ENCODE measurements around the gene NBEA.

NBEA gene

DNA sequence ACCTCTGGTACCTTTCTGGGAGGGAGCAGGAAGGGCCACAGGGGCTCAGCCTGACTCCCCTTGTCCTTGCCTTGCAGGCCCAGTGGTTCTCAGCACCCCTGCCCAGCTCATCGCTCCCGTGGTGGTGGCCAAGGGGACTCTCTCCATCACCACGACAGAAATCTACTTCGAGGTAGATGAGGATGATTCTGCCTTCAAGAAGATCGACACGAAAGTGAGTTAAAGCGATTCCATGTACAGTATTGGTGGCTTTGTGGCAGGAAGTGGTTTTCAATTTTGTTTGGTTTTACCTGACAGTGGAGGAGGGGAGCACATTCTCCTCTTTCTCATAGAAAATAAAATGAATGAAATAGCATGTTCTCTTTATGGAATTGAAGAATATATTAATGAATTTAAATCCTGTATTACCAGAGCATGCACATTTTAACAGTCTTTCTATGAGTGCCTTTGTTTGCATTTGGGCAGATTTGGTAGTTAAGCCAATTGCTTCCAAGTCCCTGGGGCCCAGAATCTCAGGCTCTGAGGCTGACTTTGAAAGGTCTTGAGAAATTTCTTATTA, 530.3 kb downstream of the NBEA start:
- no peak overlapping the region for H3K9ac ChIP-seq (ENCODE audit: low read length)
- no peak overlapping the region for H3K4me3 ChIP-seq (ENCODE audit: low read depth in 1 of 2, low read length in 2 of 2)
- no peaks in the 10 kb centered on the region for H3K36me3 ChIP-seq (ENCODE audit: insufficient read depth, low read length)
- no peaks in the 10 kb centered on the region for H3K27me3 ChIP-seq (ENCODE audit: control insufficient read depth in 1 of 2, insufficient read depth in 2 of 2, low read length in 2 of 2)
- H3K9me3 ChIP-seq (ENCODE audit: low read length): no peaks in the 10 kb centered on the region
- H3K27ac ChIP-seq (ENCODE audit: low read depth, low read length): no peak overlapping the region
- peaks cover 5% of the 10 kb centered on the region for H3K4me1 ChIP-seq (ENCODE audit: insufficient read depth, low read length)

DNA sequence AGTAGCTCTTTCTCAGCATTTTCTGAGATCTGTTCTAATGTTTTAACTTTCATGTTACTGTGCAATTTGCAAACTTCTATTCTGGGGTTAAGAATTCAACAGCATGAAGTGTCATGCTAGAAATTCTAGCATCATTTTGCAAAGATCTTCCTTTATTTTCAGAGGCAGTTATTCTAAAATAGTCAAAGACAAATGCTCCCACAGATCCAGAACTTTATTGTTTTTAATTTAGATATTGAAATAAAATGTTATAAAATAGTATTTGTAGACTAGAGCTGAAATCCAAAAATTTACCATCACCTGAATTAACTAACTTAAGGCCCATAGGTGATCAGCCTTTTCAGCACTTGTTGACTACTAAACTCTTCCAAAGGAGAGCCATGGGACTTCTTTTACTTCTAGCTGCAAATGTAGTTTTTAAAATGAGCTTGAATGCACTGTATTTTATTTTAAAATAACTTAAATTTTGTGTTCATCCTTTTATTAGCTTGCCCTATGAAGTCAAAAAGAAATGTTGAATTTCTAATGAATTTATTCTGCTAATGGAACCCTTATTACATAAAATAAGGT, 531.2 kb downstream of the NBEA start:
- H3K36me3 ChIP-seq (ENCODE audit: insufficient read depth, low read length): no peaks in the 10 kb centered on the region
- H3K9me3 ChIP-seq (ENCODE audit: low read length): no peaks in the 10 kb centered on the region
- no peaks in the 10 kb centered on the region for H3K27me3 ChIP-seq (ENCODE audit: control insufficient read depth in 1 of 2, insufficient read depth in 2 of 2, low read length in 2 of 2)
- H3K9ac ChIP-seq (ENCODE audit: low read length): no peak overlapping the region
- no peak overlapping the region for H3K27ac ChIP-seq (ENCODE audit: low read depth, low read length)
- no peak overlapping the region for H3K4me3 ChIP-seq (ENCODE audit: low read depth in 1 of 2, low read length in 2 of 2)
- peaks cover 5% of the 10 kb centered on the region for H3K4me1 ChIP-seq (ENCODE audit: insufficient read depth, low read length)

DNA sequence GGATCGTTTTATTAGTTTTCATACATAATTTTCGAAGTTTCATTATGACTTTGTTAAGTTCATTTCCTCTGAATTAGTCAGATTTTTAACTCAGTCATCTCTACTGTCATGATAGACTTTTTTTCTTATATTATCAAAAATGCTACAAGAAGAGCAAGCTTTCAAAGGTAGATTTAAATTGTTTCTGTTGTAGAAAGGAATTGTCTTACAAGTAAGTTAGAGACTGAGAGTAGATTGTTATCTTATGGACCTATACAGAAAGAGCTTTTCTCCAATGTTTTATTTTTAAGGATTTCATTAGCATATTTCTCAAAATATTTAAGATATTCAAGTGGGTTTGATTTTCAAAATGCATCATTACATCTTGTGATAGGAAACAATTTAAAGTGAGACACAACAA, 531.7 kb downstream of the NBEA start:
- Histone ChIP-seq H3K9me3 (ENCODE audit: low read length) (no peaks in the 10 kb centered on the region), H3K4me1 (ENCODE audit: insufficient read depth, low read length) (peaks cover 5% of the 10 kb centered on the region), H3K4me3 (ENCODE audit: low read depth in 1 of 2, low read length in 2 of 2) (no peak overlapping the region), H3K27me3 (ENCODE audit: control insufficient read depth in 1 of 2, insufficient read depth in 2 of 2, low read length in 2 of 2) (no peaks in the 10 kb centered on the region), H3K27ac (ENCODE audit: low read depth, low read length) (no peak overlapping the region), H3K36me3 (ENCODE audit: insufficient read depth, low read length) (no peaks in the 10 kb centered on the region), H3K9ac (ENCODE audit: low read length) (no peak overlapping the region)

DNA sequence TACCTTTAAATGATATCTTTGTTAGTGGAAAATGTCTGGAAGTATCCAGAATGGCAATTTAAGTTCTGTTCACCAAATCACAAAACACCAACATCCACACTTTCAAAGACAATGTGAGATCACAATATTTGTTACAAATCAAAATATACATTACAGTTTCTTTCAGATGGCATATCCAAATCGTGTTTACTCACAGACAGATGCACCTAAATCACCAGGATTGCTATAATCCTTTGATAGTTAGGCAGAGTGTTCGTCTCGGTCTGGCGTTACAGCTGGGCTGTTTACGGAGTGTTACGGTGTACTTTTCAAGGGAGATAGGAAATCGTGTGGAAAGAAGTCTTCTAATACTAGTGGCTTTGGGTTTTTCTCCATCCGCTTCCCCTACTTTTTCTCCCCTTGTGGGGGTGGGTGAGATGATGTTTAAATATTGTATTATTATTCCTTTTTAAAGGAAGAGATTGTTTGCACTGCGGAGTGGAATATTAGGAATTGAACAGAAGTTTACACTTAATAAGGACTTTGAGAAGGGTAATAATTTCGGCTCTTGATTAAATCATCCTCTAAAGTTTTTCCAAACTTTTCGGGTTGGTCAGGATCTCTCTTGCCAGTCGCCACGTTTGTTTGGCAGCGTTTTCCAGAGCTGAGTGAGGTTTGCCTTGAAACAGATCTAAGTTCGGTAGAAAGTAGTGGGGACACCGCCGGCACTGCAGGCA, 532.6 kb downstream of the NBEA start:
- peaks cover 5% of the 10 kb centered on the region for H3K4me1 ChIP-seq (ENCODE audit: insufficient read depth, low read length)
- H3K4me3 ChIP-seq (ENCODE audit: low read depth in 1 of 2, low read length in 2 of 2): peak overlapping the region in 1 of 2 donors; percentile 51
- H3K9me3 ChIP-seq (ENCODE audit: low read length): no peaks in the 10 kb centered on the region
- H3K27me3 ChIP-seq (ENCODE audit: control insufficient read depth in 1 of 2, insufficient read depth in 2 of 2, low read length in 2 of 2): no peaks in the 10 kb centered on the region
- H3K9ac ChIP-seq (ENCODE audit: low read length): no peak overlapping the region
- H3K27ac ChIP-seq (ENCODE audit: low read depth, low read length): no peak overlapping the region
- H3K36me3 ChIP-seq (ENCODE audit: insufficient read depth, low read length): no peaks in the 10 kb centered on the region

DNA sequence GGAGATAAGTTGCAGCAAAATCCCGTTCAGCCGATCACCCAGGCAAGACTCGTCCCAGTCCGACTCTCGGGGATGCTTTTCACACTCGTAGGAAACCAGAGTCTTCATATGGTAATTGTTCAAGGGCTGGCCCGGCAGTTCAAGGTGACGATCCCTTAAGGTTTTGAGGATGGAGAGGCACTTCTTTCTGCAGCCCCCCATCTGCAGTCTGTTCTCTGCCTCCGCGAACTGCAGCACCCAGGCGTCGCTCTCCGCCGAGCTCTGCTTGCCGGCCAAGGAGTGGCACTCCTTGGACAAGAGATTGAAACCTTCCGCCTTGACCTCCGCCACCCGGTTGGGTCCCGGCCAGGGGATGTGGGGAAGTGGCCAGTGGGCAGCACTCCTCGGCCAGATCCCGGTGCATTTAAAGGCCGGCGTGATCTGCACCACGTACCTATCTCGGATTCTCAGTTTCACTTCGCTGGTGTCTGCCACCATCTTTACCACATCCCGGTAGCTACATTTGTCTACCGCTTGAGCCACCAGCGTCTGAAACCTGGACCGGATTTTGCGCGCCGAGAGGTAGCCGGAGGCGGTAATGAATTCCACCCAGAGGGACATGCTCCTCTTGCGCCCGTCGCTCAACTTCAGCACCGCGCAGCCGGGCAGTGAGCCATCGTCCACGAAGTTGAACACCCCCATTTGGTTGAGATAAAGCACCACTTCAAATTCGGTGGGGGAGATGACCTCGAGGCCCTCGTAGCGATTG, 533.3 kb downstream of the NBEA start:
- no peak overlapping the region for H3K27ac ChIP-seq (ENCODE audit: low read depth, low read length)
- H3K36me3 ChIP-seq (ENCODE audit: insufficient read depth, low read length): no peaks in the 10 kb centered on the region
- H3K27me3 ChIP-seq (ENCODE audit: control insufficient read depth in 1 of 2, insufficient read depth in 2 of 2, low read length in 2 of 2): no peaks in the 10 kb centered on the region
- H3K9ac ChIP-seq (ENCODE audit: low read length): no peak overlapping the region
- no peaks in the 10 kb centered on the region for H3K4me1 ChIP-seq (ENCODE audit: insufficient read depth, low read length)
- H3K9me3 ChIP-seq (ENCODE audit: low read length): no peaks in the 10 kb centered on the region
- peak overlapping the region; percentile 25 to 51 for H3K4me3 ChIP-seq (ENCODE audit: low read depth in 1 of 2, low read length in 2 of 2)

DNA sequence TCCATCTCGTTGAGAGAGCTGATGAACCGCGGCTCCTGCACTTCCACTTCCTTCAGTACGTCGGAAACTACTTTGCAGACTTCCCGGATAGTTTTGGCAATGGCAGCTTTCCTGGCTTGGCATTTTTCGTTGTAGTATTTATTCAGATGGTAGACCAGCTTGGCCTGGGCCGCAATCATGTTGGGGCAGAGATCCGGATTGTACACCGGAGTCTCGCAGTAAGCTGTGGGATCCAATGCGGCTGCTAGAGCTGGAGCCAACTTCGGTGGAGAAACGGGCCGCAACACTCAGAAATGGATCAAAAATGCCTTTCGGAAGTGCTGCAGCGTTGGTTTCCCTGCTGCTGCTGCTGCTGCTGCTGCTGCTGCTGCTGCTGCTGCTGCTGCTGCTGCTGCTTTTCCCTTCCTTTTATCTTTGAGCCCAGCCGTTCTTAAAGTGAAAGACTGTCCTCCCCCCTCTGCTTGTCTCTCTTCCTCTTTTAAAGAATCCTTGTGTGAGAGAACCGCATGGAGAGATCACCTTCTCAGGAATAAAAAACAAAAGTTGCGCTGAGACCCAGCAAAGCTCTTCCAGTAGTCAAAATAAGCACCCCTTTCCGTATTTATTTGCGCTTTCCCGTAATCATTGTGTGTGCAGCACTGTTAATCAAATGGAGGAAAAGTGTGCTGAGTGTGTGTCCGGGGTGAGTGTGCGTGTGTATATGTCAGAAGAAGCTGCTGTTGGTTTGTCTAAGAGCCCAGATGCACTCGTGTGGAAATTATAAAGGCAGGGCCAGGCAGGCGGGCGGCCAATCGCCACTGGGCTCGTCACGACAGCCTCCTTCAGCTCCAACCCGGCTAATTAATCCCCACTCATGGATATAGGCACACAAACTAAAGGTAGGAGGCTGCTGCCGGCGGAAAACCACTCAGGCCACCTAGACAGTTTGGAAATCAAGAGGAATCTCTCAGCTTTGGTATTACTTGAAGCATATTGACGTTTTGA, 534.2 kb downstream of the NBEA start, which contains the start of gene MAB21L1:
MAB21L1 (minus strand) TSS at position 730 of the 984 bp plus-strand sequence; CDS start at position 179, 551 bp downstream.
- no peaks in the 10 kb centered on the region for H3K9me3 ChIP-seq (ENCODE audit: low read length)
- H3K4me3 ChIP-seq (ENCODE audit: low read depth in 1 of 2, low read length in 2 of 2): peak within 1 kb of the TSS; percentile 25 to 51
- no peaks in the 10 kb centered on the region for H3K27me3 ChIP-seq (ENCODE audit: control insufficient read depth in 1 of 2, insufficient read depth in 2 of 2, low read length in 2 of 2)
- no peak within 1 kb of the TSS for H3K9ac ChIP-seq (ENCODE audit: low read length)
- no peak within 1 kb of the TSS for H3K27ac ChIP-seq (ENCODE audit: low read depth, low read length)
- H3K36me3 ChIP-seq (ENCODE audit: insufficient read depth, low read length): no peaks in the 10 kb centered on the region
- no peaks in the 10 kb centered on the region for H3K4me1 ChIP-seq (ENCODE audit: insufficient read depth, low read length)

DNA sequence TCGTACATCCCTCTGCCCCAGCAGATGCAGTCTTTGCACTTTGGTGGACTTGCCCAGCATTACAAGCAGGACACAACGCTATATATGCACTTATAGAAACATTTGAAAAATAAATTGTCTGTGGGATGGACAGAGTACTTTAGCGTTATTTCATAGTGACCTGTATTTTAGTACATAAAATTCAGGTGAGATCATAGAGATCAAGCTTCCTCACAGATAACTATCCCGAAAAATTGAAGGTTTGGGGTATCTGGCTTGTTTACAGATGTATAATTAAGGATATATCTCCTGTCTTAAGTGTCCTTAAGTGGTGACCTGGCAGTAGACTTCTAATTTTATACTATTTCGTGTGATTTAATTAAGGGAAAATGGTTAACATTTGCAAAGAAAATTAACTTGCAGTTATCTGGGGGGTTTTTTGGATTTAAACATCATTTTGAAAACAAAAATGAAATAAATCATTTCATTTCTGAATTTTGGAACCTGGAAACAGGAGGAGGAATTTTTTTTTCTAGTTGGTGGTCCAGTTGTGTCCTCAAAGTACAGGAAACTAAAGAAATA, 535.4 kb downstream of the NBEA start:
- Histone ChIP-seq H3K27ac (ENCODE audit: low read depth, low read length) (no peak overlapping the region), H3K4me3 (ENCODE audit: low read depth in 1 of 2, low read length in 2 of 2) (no peak overlapping the region), H3K27me3 (ENCODE audit: control insufficient read depth in 1 of 2, insufficient read depth in 2 of 2, low read length in 2 of 2) (no peaks in the 10 kb centered on the region), H3K4me1 (ENCODE audit: insufficient read depth, low read length) (no peaks in the 10 kb centered on the region), H3K9me3 (ENCODE audit: low read length) (no peaks in the 10 kb centered on the region), H3K36me3 (ENCODE audit: insufficient read depth, low read length) (no peaks in the 10 kb centered on the region), H3K9ac (ENCODE audit: low read length) (no peak overlapping the region)

DNA sequence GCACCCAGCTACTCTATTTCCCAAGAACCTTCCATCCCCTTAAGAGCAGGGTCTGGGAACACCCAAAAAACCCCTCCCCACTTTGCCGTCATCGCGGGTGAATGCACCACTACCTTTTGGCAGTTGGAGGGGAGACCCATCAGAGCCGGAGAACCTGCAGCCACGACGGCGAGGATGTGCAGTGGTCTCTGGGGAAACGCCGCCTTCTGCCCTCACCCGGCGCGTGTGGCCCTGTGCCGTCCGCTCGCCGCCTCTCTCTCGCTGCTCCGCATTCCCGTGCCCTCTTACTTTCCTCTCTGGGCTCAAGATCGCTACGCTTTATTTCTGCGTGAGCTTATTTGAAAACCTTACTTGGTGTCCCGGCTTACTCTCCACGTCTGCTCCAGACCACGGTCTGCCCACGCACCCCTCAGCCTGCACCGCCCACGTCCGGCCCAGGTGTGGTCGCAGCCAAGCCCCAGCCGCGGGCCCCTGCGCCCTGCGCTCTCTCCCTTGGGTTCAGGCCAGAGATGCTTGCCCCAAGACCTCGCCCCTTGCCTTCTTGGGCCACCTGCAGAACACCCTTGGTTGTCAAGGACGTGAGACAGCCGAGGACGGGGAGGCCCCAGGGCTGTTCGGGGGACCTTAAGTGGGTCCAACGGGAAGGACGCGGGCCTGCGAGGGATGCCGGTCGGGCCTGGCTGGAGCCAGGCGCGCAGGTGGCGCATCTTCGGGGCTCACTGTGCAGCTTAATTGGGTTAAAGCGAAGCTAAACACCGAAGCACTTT, 536.4 kb downstream of the NBEA start:
- Histone ChIP-seq H3K4me1 (ENCODE audit: insufficient read depth, low read length) (no peaks in the 10 kb centered on the region), H3K9me3 (ENCODE audit: low read length) (no peaks in the 10 kb centered on the region), H3K27me3 (ENCODE audit: control insufficient read depth in 1 of 2, insufficient read depth in 2 of 2, low read length in 2 of 2) (no peaks in the 10 kb centered on the region), H3K9ac (ENCODE audit: low read length) (no peak overlapping the region), H3K36me3 (ENCODE audit: insufficient read depth, low read length) (no peaks in the 10 kb centered on the region), H3K4me3 (ENCODE audit: low read depth in 1 of 2, low read length in 2 of 2) (no peak overlapping the region), H3K27ac (ENCODE audit: low read depth, low read length) (no peak overlapping the region)

DNA sequence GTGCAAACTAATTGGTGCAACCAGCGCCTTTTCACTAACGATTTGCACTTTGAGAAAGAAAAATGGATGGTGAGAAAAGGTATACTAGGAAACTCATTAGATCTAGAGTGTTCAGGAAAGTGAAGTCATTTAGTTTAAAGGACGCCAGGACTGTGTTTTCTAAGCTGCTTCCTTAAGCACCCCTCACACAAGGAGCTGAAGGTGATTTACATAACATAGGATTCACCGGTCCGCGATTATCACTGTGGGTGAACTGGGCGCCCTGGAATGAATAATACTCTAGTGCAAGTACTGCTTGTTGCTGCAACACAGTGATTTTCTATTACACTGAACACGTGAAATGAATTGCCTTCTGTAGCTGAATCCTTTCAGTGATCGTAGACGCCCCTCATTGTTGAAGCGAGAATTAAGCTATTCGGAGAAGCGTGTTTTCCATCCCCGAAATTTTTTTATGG, 537.0 kb downstream of the NBEA start:
- no peak overlapping the region for H3K9ac ChIP-seq (ENCODE audit: low read length)
- H3K4me3 ChIP-seq (ENCODE audit: low read depth in 1 of 2, low read length in 2 of 2): no peak overlapping the region
- no peaks in the 10 kb centered on the region for H3K9me3 ChIP-seq (ENCODE audit: low read length)
- H3K36me3 ChIP-seq (ENCODE audit: insufficient read depth, low read length): no peaks in the 10 kb centered on the region
- H3K4me1 ChIP-seq (ENCODE audit: insufficient read depth, low read length): no peaks in the 10 kb centered on the region
- H3K27ac ChIP-seq (ENCODE audit: low read depth, low read length): no peak overlapping the region
- H3K27me3 ChIP-seq (ENCODE audit: control insufficient read depth in 1 of 2, insufficient read depth in 2 of 2, low read length in 2 of 2): no peaks in the 10 kb centered on the region

DNA sequence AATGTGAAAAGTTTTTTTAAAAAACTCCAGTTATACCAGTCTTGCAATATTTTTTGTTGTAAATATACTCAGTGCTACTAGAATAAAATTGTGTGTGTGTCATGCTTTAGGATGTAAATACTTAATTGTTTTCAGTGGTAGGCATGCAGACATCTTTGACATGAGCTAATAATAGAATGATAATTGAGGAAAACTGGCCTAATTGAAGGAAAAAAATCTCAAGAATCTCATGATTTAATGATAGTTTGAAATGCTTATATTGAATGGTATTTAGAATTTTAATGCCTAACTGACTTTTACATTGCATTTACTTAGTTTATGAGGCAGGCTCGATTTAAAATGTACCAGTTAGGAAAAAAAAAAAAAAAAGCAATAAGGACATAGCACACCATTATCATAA, 537.6 kb downstream of the NBEA start:
- Histone ChIP-seq H3K27me3 (ENCODE audit: control insufficient read depth in 1 of 2, insufficient read depth in 2 of 2, low read length in 2 of 2) (no peaks in the 10 kb centered on the region), H3K9ac (ENCODE audit: low read length) (no peak overlapping the region), H3K4me3 (ENCODE audit: low read depth in 1 of 2, low read length in 2 of 2) (no peak overlapping the region), H3K4me1 (ENCODE audit: insufficient read depth, low read length) (no peaks in the 10 kb centered on the region), H3K9me3 (ENCODE audit: low read length) (no peaks in the 10 kb centered on the region), H3K27ac (ENCODE audit: low read depth, low read length) (no peak overlapping the region), H3K36me3 (ENCODE audit: insufficient read depth, low read length) (no peaks in the 10 kb centered on the region)

All from muscle layer of colon (tissue), 2 donors.